OCI-M2 (cell line): ENCODE data around the gene TEAD1.

Experiments
- DNase-seq: peaks from one replicate; lab custom pipeline; 2025; ENCODE audit not compliant: unreplicated experiment; lab: John Stamatoyannopoulos, UW

Gene TEAD1

GRCh38 chr11:12664385-12664784, 9.8 kb upstream of the TEAD1 start:
- DNase-seq = no peak

GRCh38 chr11:12666915-12667314, 7.3 kb upstream of the TEAD1 start:
- DNase-seq = no peak

GRCh38 chr11:12667646-12668045, 6.6 kb upstream of the TEAD1 start:
- DNase-seq = no peak

- DNase-seq = no peak
These were observed 6.1 kb upstream of the TEAD1 start for GRCh38 chr11:12668166-12668565.

- DNase-seq = no peak
These were observed 4.3 kb upstream of the TEAD1 start for GRCh38 chr11:12669930-12670329.

- no peak for DNase-seq
These were observed 2.9 kb upstream of the TEAD1 start for GRCh38 chr11:12671370-12671769.

- DNase-seq = no peak
These were observed 659 bp upstream of the TEAD1 start for GRCh38 chr11:12673601-12673923.

- DNase-seq = no peak
These were observed 332 bp downstream of the TEAD1 start for GRCh38 chr11:12674571-12674935.

GRCh38 chr11:12674936-12675696, 895 bp downstream of the TEAD1 start:
- no peak for DNase-seq

GRCh38 chr11:12675951-12676711, 1.9 kb downstream of the TEAD1 start:
- DNase-seq = no peak

GRCh38 chr11:12677131-12677530, 2.9 kb downstream of the TEAD1 start:
- no peak for DNase-seq

GRCh38 chr11:12678092-12678491, 3.9 kb downstream of the TEAD1 start:
- no peak for DNase-seq

GRCh38 chr11:12678991-12679390, 4.8 kb downstream of the TEAD1 start:
- DNase-seq = no peak

GRCh38 chr11:12679471-12679870, 5.2 kb downstream of the TEAD1 start:
- DNase-seq = no peak

- DNase-seq = no peak
These were observed 6.2 kb downstream of the TEAD1 start for GRCh38 chr11:12680246-12680939.

GRCh38 chr11:12680940-12681258, 6.7 kb downstream of the TEAD1 start:
- no peak for DNase-seq

GRCh38 chr11:12681466-12681865, 7.2 kb downstream of the TEAD1 start:
- no peak for DNase-seq

GRCh38 chr11:12682288-12682687, 8.1 kb downstream of the TEAD1 start:
- DNase-seq = no peak

GRCh38 chr11:12682737-12683500, 8.7 kb downstream of the TEAD1 start:
- no peak for DNase-seq

GRCh38 chr11:12683874-12684273, 9.7 kb downstream of the TEAD1 start:
- DNase-seq = no peak

GRCh38 chr11:12684315-12684714, 10.1 kb downstream of the TEAD1 start:
- DNase-seq = no peak

GRCh38 chr11:12684816-12685215, 10.6 kb downstream of the TEAD1 start:
- DNase-seq = no peak
